Measurements from ENCODE around the gene NFATC2. TPM values are rescaled to one million over a fixed set of nuclear protein-coding genes. Genes with fewer than 3 reads are reported as not detected.

Gene NFATC2
- total RNA-seq, 1 experiment from 2014 or later: 0.07 TPM

DNA sequence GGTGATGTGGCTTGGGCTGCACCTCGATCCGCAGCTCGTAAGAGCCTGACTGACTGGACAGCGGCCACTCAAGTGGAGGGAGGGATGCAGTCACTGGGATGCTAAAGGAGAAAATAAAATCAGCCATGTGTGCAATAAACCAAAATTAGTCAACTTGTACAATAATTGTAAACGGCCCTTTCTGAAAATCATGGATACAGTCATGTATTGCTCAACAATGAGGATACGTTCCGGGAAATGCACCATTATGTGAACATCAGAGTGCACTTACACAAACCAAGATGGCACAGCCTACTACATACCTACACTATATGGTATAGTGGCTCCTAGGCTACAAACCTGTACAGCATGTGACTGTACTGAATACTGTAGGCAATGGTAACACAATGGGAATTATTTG is 25.7 kb downstream of the NFATC2 start:
- BruUV-seq (replicated peaks): no TSS peak
- no peak overlapping the region for H3K27ac Mint-ChIP-seq (ENCODE audit: low read depth, unreplicated experiment)
- CTCF ChIA-PET: no interaction called here
- no peaks in the 10 kb centered on the region for H3K4me1 Mint-ChIP-seq (ENCODE audit: insufficient read depth, unreplicated experiment)
- TF ChIP-seq, protein P1, sequence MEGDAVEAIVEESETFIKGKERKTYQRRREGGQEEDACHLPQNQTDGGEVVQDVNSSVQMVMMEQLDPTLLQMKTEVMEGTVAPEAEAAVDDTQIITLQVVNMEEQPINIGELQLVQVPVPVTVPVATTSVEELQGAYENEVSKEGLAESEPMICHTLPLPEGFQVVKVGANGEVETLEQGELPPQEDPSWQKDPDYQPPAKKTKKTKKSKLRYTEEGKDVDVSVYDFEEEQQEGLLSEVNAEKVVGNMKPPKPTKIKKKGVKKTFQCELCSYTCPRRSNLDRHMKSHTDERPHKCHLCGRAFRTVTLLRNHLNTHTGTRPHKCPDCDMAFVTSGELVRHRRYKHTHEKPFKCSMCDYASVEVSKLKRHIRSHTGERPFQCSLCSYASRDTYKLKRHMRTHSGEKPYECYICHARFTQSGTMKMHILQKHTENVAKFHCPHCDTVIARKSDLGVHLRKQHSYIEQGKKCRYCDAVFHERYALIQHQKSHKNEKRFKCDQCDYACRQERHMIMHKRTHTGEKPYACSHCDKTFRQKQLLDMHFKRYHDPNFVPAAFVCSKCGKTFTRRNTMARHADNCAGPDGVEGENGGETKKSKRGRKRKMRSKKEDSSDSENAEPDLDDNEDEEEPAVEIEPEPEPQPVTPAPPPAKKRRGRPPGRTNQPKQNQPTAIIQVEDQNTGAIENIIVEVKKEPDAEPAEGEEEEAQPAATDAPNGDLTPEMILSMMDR (IDR thresholded peaks at IDR 0.05; ENCODE audit: unreplicated experiment): no peak
- no peak overlapping the region for H3K4me3 Mint-ChIP-seq (ENCODE audit: unreplicated experiment)
- DNase-seq (ENCODE audit: unreplicated experiment): no peak
- peaks cover 5% of the 10 kb centered on the region for H3K27me3 Mint-ChIP-seq (ENCODE audit: insufficient read depth, unreplicated experiment)
- POLR2A ChIA-PET: interaction anchor here (0.9 to 1.5 kb wide), 2 partner anchors 12 to 15 kb away, joined by 3 read pairs; no protein-coding TSS in a partner anchor
- H3K9me3 Mint-ChIP-seq (ENCODE audit: unreplicated experiment): no peaks in the 10 kb centered on the region
- intact Hi-C loops (cut with micrococcal nuclease): no loop called here
- H3K36me3 Mint-ChIP-seq (ENCODE audit: insufficient read depth, unreplicated experiment): no peaks in the 10 kb centered on the region

DNA sequence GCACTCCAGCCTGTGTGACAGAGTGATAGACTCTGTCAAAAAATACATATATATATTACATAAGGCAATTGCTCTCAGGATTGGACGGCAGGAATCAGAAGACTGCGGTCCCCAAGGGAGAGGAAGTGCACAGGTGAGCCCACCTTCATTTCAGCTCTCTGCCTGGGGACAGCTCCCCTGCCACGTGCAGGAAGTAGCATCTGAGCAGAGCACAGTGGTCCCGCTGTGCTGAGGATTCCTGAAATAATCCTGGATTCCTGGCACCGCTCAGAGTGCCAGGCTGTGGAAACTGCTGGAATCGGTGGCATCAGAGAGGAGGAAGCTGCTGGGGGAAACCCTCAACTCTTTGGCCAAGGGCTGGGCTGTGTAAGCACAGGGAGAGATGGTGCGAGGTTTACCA is 27.7 kb downstream of the NFATC2 start:
- DNase-seq (ENCODE audit: unreplicated experiment): no peak
- Mint-ChIP-seq H3K4me3 (ENCODE audit: unreplicated experiment) (no peak overlapping the region), H3K27ac (ENCODE audit: low read depth, unreplicated experiment) (no peak overlapping the region), H3K27me3 (ENCODE audit: insufficient read depth, unreplicated experiment) (peaks cover 14% of the 10 kb centered on the region), H3K36me3 (ENCODE audit: insufficient read depth, unreplicated experiment) (no peaks in the 10 kb centered on the region), H3K9me3 (ENCODE audit: unreplicated experiment) (no peaks in the 10 kb centered on the region), H3K4me1 (ENCODE audit: insufficient read depth, unreplicated experiment) (no peaks in the 10 kb centered on the region)
- no TSS peak for BruUV-seq (replicated peaks)
- ChIA-PET CTCF (interaction anchor here (1.2 kb wide), 1 partner anchor 499 kb away, joined by 3 read pairs; no protein-coding TSS in a partner anchor), POLR2A (no interaction called here)
- TF ChIP-seq, protein P1 (IDR thresholded peaks at IDR 0.05; ENCODE audit: unreplicated experiment): no peak
- intact Hi-C loops (cut with micrococcal nuclease): no loop called here

DNA sequence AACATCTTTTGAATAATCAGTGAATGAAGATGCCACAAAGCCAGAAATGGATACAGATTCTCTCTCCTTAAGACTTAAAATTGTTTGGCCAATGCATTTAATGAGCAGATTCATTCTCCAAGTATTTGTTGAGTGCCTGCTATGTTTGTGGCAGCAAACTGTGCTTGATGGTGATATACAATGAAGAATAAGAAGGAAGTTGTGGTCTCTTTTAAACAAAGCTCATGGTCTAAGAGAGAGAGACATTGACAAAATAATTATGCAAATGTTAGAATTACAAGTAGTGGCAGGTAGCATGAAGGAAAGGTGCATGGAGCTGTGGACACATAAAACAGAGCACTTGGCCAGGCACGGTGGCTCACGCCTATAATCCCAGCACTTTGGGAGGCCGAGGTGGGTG is 28.3 kb downstream of the NFATC2 start:
- ChIA-PET POLR2A (no interaction called here), CTCF (interaction anchor here (1.2 kb wide), 1 partner anchor 499 kb away, joined by 3 read pairs; no protein-coding TSS in a partner anchor)
- no peak for DNase-seq (ENCODE audit: unreplicated experiment)
- Mint-ChIP-seq H3K36me3 (ENCODE audit: insufficient read depth, unreplicated experiment) (no peaks in the 10 kb centered on the region), H3K4me3 (ENCODE audit: unreplicated experiment) (no peak overlapping the region), H3K27me3 (ENCODE audit: insufficient read depth, unreplicated experiment) (peaks cover 20% of the 10 kb centered on the region), H3K4me1 (ENCODE audit: insufficient read depth, unreplicated experiment) (no peaks in the 10 kb centered on the region), H3K27ac (ENCODE audit: low read depth, unreplicated experiment) (no peak overlapping the region), H3K9me3 (ENCODE audit: unreplicated experiment) (no peaks in the 10 kb centered on the region)
- no TSS peak for BruUV-seq (replicated peaks)
- intact Hi-C loops (cut with micrococcal nuclease): no loop called here
- TF ChIP-seq, protein P1 (IDR thresholded peaks at IDR 0.05; ENCODE audit: unreplicated experiment): no peak

DNA sequence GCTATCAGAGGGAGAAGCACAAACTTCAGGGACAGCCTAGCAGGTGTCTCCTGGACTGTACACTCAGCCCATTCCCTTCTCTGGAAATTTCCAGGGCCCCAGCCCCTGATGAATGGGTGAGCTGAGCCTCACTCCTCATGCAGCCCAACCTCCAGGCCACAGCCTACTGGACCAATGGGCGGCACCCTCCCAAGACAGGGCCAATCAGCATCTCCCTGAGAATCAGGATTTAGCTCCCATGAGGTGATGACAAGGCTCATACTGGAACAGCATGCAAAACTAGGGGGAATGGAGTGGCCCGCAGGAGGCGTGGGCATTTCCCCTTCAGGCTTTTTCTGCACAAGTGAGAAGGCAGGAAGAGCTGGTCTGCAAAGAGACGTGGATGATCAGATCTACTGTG is 29.0 kb downstream of the NFATC2 start:
- Mint-ChIP-seq H3K4me1 (ENCODE audit: insufficient read depth, unreplicated experiment) (no peaks in the 10 kb centered on the region), H3K36me3 (ENCODE audit: insufficient read depth, unreplicated experiment) (no peaks in the 10 kb centered on the region), H3K9me3 (ENCODE audit: unreplicated experiment) (no peaks in the 10 kb centered on the region), H3K4me3 (ENCODE audit: unreplicated experiment) (no peak overlapping the region), H3K27me3 (ENCODE audit: insufficient read depth, unreplicated experiment) (peaks cover 24% of the 10 kb centered on the region), H3K27ac (ENCODE audit: low read depth, unreplicated experiment) (no peak overlapping the region)
- BruUV-seq (replicated peaks): no TSS peak
- POLR2A ChIA-PET: interaction anchor here (0.6 kb wide), 1 partner anchor 47 kb away, joined by 3 read pairs; no protein-coding TSS in a partner anchor
- TF ChIP-seq, protein P1 (IDR thresholded peaks at IDR 0.05; ENCODE audit: unreplicated experiment): no peak
- intact Hi-C loops (cut with micrococcal nuclease): no loop called here
- CTCF ChIA-PET: no interaction called here
- DNase-seq (ENCODE audit: unreplicated experiment): no peak
